H9 (cell line): Measurements from ENCODE around the gene COASY. TPM values are rescaled to one million over a fixed set of nuclear protein-coding genes. Genes with fewer than 3 reads are reported as not detected.

Experiments
- DNase-seq: peaks from one replicate; pipeline ENCODE4 v3.0.0-alpha.2; 2017
- H2AFZ ChIP-seq: one replicate; pipeline ENCODE4 v1.6.1; 2013; ENCODE audit warnings: mild to moderate bottlenecking, low read length, control low read depth, moderate library complexity
- H2AK5ac ChIP-seq: 2 replicates; pipeline ENCODE4 v1.6.1; 2013; ENCODE audit warnings: low read length, control low read depth, mixed read lengths; ENCODE audit not compliant: insufficient read length
- H2BK120ac ChIP-seq: one replicate; pipeline ENCODE4 v1.6.1; 2013; ENCODE audit warnings: low read depth, mild to moderate bottlenecking, low read length, control low read depth, inconsistent platforms; ENCODE audit not compliant: poor library complexity, severe bottlenecking
- H2BK12ac ChIP-seq: 2 replicates; pipeline ENCODE4 v1.6.1; 2013; ENCODE audit warnings: low read length, control low read depth, mixed read lengths, low read depth; ENCODE audit not compliant: insufficient read length
- H2BK15ac ChIP-seq: 2 replicates; pipeline ENCODE4 v1.6.1; 2013; ENCODE audit warnings: low read depth, low read length, control low read depth
- H2BK20ac ChIP-seq: one replicate; pipeline ENCODE4 v1.6.1; 2013; ENCODE audit warnings: low read depth, mild to moderate bottlenecking, low read length, control low read depth, inconsistent platforms; ENCODE audit not compliant: poor library complexity, severe bottlenecking
- H2BK5ac ChIP-seq: 2 replicates; pipeline ENCODE4 v1.6.1; 2013; ENCODE audit warnings: low read length, control low read depth, mixed read lengths; ENCODE audit not compliant: insufficient read length
- H3K14ac ChIP-seq: 2 replicates; pipeline ENCODE4 v1.6.1; 2013; ENCODE audit warnings: low read length, control low read depth; ENCODE audit not compliant: insufficient read depth
- H3K18ac ChIP-seq: 2 replicates; pipeline ENCODE4 v1.6.1; 2013; ENCODE audit warnings: low read depth, mild to moderate bottlenecking, mixed read lengths, low read length, control low read depth; ENCODE audit not compliant: insufficient read length
- H3K23ac ChIP-seq: 2 replicates; pipeline ENCODE4 v1.6.1; 2013; ENCODE audit warnings: low read length, control low read depth, mixed read lengths, low read depth; ENCODE audit not compliant: insufficient read length
- H3K23me2 ChIP-seq: 2 replicates; pipeline ENCODE4 v1.6.1; 2013; ENCODE audit warnings: low read depth, mild to moderate bottlenecking, mixed read lengths, low read length, control low read depth; ENCODE audit not compliant: insufficient read length, poor library complexity, severe bottlenecking
- H3K27ac ChIP-seq: 2 replicates; pipeline ENCODE4 v1.5.1; 2013; ENCODE audit warnings: low read length, control low read depth, mixed read lengths, low read depth; ENCODE audit not compliant: insufficient read length
- H3K27me3 ChIP-seq: 2 replicates; pipeline ENCODE4 v1.6.1; 2013; ENCODE audit warnings: low read length, control low read depth, inconsistent platforms; ENCODE audit not compliant: insufficient read depth
- H3K4ac ChIP-seq: 2 replicates; pipeline ENCODE4 v1.6.1; 2013; ENCODE audit warnings: low read depth, mild to moderate bottlenecking, control low read depth, inconsistent platforms, low read length, moderate library complexity
- H3K4me1 ChIP-seq: 2 replicates; pipeline ENCODE4 v1.6.1; 2013; ENCODE audit warnings: low read length, control low read depth, inconsistent platforms; ENCODE audit not compliant: insufficient read depth
- H3K4me2 ChIP-seq: 2 replicates; pipeline ENCODE4 v1.6.1; 2013; ENCODE audit warnings: low read length, control low read depth, mixed read lengths; ENCODE audit not compliant: insufficient read length, insufficient read depth
- H3K56ac ChIP-seq: 2 replicates; pipeline ENCODE4 v1.6.1; 2013; ENCODE audit warnings: low read depth, mild to moderate bottlenecking, mixed read lengths, low read length, control low read depth; ENCODE audit not compliant: insufficient read length
- H3K79me1 ChIP-seq: 2 replicates; pipeline ENCODE4 v1.6.1; 2013; ENCODE audit warnings: low read depth, mild to moderate bottlenecking, moderate library complexity, low read length, control low read depth, inconsistent platforms; ENCODE audit not compliant: insufficient read depth, poor library complexity, severe bottlenecking
- H3K79me2 ChIP-seq: 2 replicates; pipeline ENCODE4 v1.6.1; 2013; ENCODE audit warnings: low read length, control low read depth, inconsistent platforms; ENCODE audit not compliant: insufficient read depth
- H3K9ac ChIP-seq: 2 replicates; pipeline ENCODE4 v1.6.1; 2013; ENCODE audit warnings: low read length, control low read depth, mixed read lengths; ENCODE audit not compliant: insufficient read length; ENCODE audit errors: extremely low read depth
- H3K9me3 ChIP-seq: one replicate; pipeline ENCODE4 v1.6.1; 2013; ENCODE audit warnings: low read depth, low read length, inconsistent platforms; ENCODE audit not compliant: control insufficient read depth
- H3T11ph ChIP-seq: one replicate; pipeline ENCODE4 v1.6.1; 2013; ENCODE audit warnings: mild to moderate bottlenecking, low read length, control low read depth, inconsistent platforms
- H4K20me1 ChIP-seq: one replicate; pipeline ENCODE4 v1.6.1; 2013; ENCODE audit not compliant: control insufficient read depth, insufficient read length, insufficient read depth
- H4K5ac ChIP-seq: 2 replicates; pipeline ENCODE4 v1.6.1; 2013; ENCODE audit warnings: low read depth, mild to moderate bottlenecking, mixed read lengths, low read length, control low read depth; ENCODE audit not compliant: insufficient read length
- H4K8ac ChIP-seq: replicated peaks from 2 replicates; pipeline ENCODE4 v1.6.1; 2013; ENCODE audit warnings: low read length, control low read depth, mixed read lengths, low read depth; ENCODE audit not compliant: insufficient read length
- H4K91ac ChIP-seq: 2 replicates; pipeline ENCODE4 v1.6.1; 2013; ENCODE audit warnings: low read depth, mild to moderate bottlenecking, moderate library complexity, mixed read lengths, low read length, control low read depth; ENCODE audit not compliant: insufficient read length
- H3K27ac Mint-ChIP-seq, 3 experiments: 2 replicates in 2 of 3; 3 replicates in 1 of 3; pipeline ENCODE4 v1.8.0; 2020 to 2021; ENCODE audit warnings: mixed read lengths in 3 of 3, mild to moderate bottlenecking in 1 of 3, moderate library complexity in 1 of 3
- H3K27me3 Mint-ChIP-seq: 2 replicates; pipeline ENCODE4 v1.8.0; 2021; ENCODE audit warnings: low read depth, mild to moderate bottlenecking, moderate library complexity, mixed read lengths
- H3K36me3 Mint-ChIP-seq, 3 experiments: 2 replicates in 2 of 3; 3 replicates in 1 of 3; pipeline ENCODE4 v1.8.0; 2020 to 2021; ENCODE audit warnings: low read depth in 3 of 3, mixed read lengths in 3 of 3; ENCODE audit not compliant: insufficient read depth in 1 of 3
- H3K4me1 Mint-ChIP-seq, 2 experiments: 2 replicates each; pipeline ENCODE4 v1.8.0; 2020; ENCODE audit warnings: mixed read lengths in 2 of 2
- H3K4me3 Mint-ChIP-seq, 2 experiments: 2 replicates in 1 of 2; 3 replicates in 1 of 2; pipeline ENCODE4 v1.8.0; 2020 to 2021; ENCODE audit warnings: mild to moderate bottlenecking in 2 of 2, mixed read lengths in 2 of 2, moderate library complexity in 1 of 2
- H3K9me3 Mint-ChIP-seq, 2 experiments: 2 replicates in 1 of 2; 3 replicates in 1 of 2; pipeline ENCODE4 v1.8.0; 2020; ENCODE audit warnings: mild to moderate bottlenecking in 2 of 2, mixed read lengths in 2 of 2, moderate library complexity in 1 of 2
- WGBS: extraction: QIAGEN DNeasy Blood & Tissue Kit; methylation state at CpG from one replicate; pipeline ENCODE4 v1.1.7; 2013; ENCODE audit warnings: missing lambda C conversion rate, low lambda C conversion rate, mixed read lengths; ENCODE audit not compliant: insufficient read length; ENCODE audit errors: extremely low coverage; 5-methylcytosine and 5-hydroxymethylcytosine counted together
- long read RNA-seq: library from polyadenylated mRNA; unstranded; transcript quantifications from one replicate; pipeline ENCODE4 v2.0.0, GENCODE V29; 2020
- total RNA-seq: library from RNA; stranded (reverse); gene quantifications from 2 replicates; pipeline ENCODE4 v1.2.1, GENCODE V29; 2021
- TF ChIP-seq, protein P1 (sequence below): fragments of 200-600 bp; sonication (generic); conservative IDR thresholded peaks from 3 replicates; pipeline ENCODE4 v1.8.0; 2021; ENCODE audit warnings: antibody characterized with exemption, mild to moderate bottlenecking

COASY gene
- total RNA-seq = 81.4 and 84.1 TPM in 2 replicates
- long read RNA-seq, transcript COASY-201 (9 exons, 2,458 nt) = major isoform, 298 of 541 reads
- long read RNA-seq, transcript COASY-213 (7 exons, 2,225 nt) = minor isoform, 11 of 541 reads
- long read RNA-seq, transcript COASY-202 (10 exons, 2,071 nt) = minor isoform, 57 of 541 reads
- long read RNA-seq, transcript COASY-211 (11 exons, 1,976 nt) = minor isoform, 16 of 541 reads
- long read RNA-seq, partial matches to known transcripts = 39 of 541 reads
- long read RNA-seq, other reads (novel, unspliced or antisense) = 119 of 541 reads

GRCh38 chr17:42561897-42562387 is at the start of gene COASY:
TSS of gene COASY (plus strand) at chr17:42562148. CDS start at chr17:42562623, 475 bp downstream.
- H2BK12ac ChIP-seq = no peak within 1 kb of the TSS
- H2AFZ ChIP-seq = no peak within 1 kb of the TSS
- H3K9me3 Mint-ChIP-seq = no peaks in the 10 kb centered on the region
- no peak within 1 kb of the TSS for H4K8ac ChIP-seq
- H3K27me3 Mint-ChIP-seq = no peaks in the 10 kb centered on the region
- H3K9me3 ChIP-seq = no peaks in the 10 kb centered on the region
- H3K9ac ChIP-seq = peak within 1 kb of the TSS; percentile 85
- no peak within 1 kb of the TSS for H3T11ph ChIP-seq
- no peak within 1 kb of the TSS for H4K91ac ChIP-seq
- 0 out of 2 replicates have a peak within 1 kb of the TSS, but pooled peaks have one; percentile 19 for H2BK15ac ChIP-seq
- no peak within 1 kb of the TSS for H2BK5ac ChIP-seq
- DNase-seq = peak; percentile 99
- H3K23ac ChIP-seq = no peak within 1 kb of the TSS
- H2BK20ac ChIP-seq = no peak within 1 kb of the TSS
- peaks cover 4% of the 10 kb centered on the region; the same call in 1 of the 2 replicates for H3K79me2 ChIP-seq
- no peak within 1 kb of the TSS for H3K56ac ChIP-seq
- peaks cover 14 to 20% of the 10 kb centered on the region in 2 experiments for H3K4me1 Mint-ChIP-seq
- H3K4me1 ChIP-seq = no peaks in the 10 kb centered on the region
- H2BK120ac ChIP-seq = no peak within 1 kb of the TSS
- no peak within 1 kb of the TSS for H2AK5ac ChIP-seq
- peaks cover 4% of the 10 kb centered on the region for H3K79me1 ChIP-seq
- H4K20me1 ChIP-seq = no peaks in the 10 kb centered on the region
- TF ChIP-seq, protein P1, sequence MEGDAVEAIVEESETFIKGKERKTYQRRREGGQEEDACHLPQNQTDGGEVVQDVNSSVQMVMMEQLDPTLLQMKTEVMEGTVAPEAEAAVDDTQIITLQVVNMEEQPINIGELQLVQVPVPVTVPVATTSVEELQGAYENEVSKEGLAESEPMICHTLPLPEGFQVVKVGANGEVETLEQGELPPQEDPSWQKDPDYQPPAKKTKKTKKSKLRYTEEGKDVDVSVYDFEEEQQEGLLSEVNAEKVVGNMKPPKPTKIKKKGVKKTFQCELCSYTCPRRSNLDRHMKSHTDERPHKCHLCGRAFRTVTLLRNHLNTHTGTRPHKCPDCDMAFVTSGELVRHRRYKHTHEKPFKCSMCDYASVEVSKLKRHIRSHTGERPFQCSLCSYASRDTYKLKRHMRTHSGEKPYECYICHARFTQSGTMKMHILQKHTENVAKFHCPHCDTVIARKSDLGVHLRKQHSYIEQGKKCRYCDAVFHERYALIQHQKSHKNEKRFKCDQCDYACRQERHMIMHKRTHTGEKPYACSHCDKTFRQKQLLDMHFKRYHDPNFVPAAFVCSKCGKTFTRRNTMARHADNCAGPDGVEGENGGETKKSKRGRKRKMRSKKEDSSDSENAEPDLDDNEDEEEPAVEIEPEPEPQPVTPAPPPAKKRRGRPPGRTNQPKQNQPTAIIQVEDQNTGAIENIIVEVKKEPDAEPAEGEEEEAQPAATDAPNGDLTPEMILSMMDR = no peak
- H3K4ac ChIP-seq = no peak within 1 kb of the TSS
- no peak within 1 kb of the TSS for H4K5ac ChIP-seq
- H3K27ac ChIP-seq = no peak within 1 kb of the TSS
- H3K27ac Mint-ChIP-seq = peak within 1 kb of the TSS; percentile 72 to 97 (median 88); a peak in 5 of 7 replicates
- 0 out of 2 replicates have a peak within 1 kb of the TSS, but pooled peaks have one; percentile 19 for H3K14ac ChIP-seq
- H3K4me3 Mint-ChIP-seq = peak within 1 kb of the TSS; percentile 94 to 95
- no CpG with 5 or more reads among the region's 26 CpGs for whole genome bisulfite sequencing
- no peaks in the 10 kb centered on the region for H3K27me3 ChIP-seq
- peaks cover 3 to 26% (median 21%) of the 10 kb centered on the region in 3 experiments; a peak in 5 of 7 replicates for H3K36me3 Mint-ChIP-seq
- H3K23me2 ChIP-seq = peaks cover 11% of the 10 kb centered on the region
- H3K18ac ChIP-seq = peak within 1 kb of the TSS; percentile 11
- peak within 1 kb of the TSS; percentile 86 for H3K4me2 ChIP-seq
